ENCODE data around the gene GMIP.

- TF ChIP-seq CTCF (conservative IDR thresholded peaks at IDR 0.05; ENCODE audit: low read length), result no peak
- TF ChIP-seq EZH2phosphoT487 (IDR thresholded peaks at IDR 0.05; ENCODE audit: borderline replicate concordance, low read depth, low read length), result no peak
Measured at GRCh38 chr19:19619181-19619848, 24.1 kb downstream of the GMIP start.

Data from OCI-LY7 (cell line).